Omental fat pad (tissue), 4 donors: Measurements from ENCODE around the gene GSKIP. TPM values are rescaled to one million over a fixed set of nuclear protein-coding genes. Genes with fewer than 3 reads are reported as not detected.

Experiments used
- ATAC-seq: fragments of 150-250 bp; one replicate; pipeline ENCODE4 v1.9.1; 2016; ENCODE audit warnings: mild to moderate bottlenecking, moderate library complexity; ENCODE audit not compliant: low FRiP score
- DNase-seq: peaks from one replicate; pipeline ENCODE4 v3.0.0-alpha.2; 2019; ENCODE audit warnings: low spot score
- total RNA-seq, 4 donors: library from RNA; depleted of rRNA; stranded (reverse); fragments of >200 nt; gene quantifications; one replicate each; pipeline ENCODE4 v1.1.0, GENCODE V29; 2016
- TF ChIP-seq, protein P1 (sequence below), 3 donors: fragments of 450-650 bp; IDR thresholded peaks; one replicate each; pipeline ENCODE4 v1.5.1; 2016 to 2017; ENCODE audit warnings: antibody characterized with exemption in 3 of 3, mild to moderate bottlenecking in 3 of 3, moderate library complexity in 2 of 3

Gene GSKIP
- total RNA-seq, 4 donors from 2014 or later, result 10.6 to 32.8 (median 16.4) TPM

DNA sequence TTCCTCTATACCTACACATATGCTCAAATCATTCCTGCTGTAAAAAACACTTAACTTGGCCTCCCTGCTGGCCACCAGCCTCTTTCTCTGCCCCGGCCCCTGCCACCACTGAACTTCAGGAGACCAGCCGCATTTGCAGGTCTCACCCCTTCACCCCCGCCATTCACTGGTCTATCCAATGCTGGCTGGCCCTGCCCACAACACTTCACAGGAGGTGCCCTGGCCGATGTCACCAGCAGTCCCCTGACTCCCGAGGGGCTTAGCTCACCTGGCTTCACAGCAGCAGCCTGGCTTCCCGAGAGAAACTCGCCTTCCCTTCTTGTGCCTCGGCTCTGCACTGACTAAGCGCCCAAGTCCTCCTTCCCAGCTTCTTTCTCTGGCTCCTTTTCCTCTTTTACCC lies 36.1 kb downstream of the GSKIP start:
- TF ChIP-seq, protein P1, sequence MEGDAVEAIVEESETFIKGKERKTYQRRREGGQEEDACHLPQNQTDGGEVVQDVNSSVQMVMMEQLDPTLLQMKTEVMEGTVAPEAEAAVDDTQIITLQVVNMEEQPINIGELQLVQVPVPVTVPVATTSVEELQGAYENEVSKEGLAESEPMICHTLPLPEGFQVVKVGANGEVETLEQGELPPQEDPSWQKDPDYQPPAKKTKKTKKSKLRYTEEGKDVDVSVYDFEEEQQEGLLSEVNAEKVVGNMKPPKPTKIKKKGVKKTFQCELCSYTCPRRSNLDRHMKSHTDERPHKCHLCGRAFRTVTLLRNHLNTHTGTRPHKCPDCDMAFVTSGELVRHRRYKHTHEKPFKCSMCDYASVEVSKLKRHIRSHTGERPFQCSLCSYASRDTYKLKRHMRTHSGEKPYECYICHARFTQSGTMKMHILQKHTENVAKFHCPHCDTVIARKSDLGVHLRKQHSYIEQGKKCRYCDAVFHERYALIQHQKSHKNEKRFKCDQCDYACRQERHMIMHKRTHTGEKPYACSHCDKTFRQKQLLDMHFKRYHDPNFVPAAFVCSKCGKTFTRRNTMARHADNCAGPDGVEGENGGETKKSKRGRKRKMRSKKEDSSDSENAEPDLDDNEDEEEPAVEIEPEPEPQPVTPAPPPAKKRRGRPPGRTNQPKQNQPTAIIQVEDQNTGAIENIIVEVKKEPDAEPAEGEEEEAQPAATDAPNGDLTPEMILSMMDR (IDR thresholded peaks at IDR 0.05), result no peak
- ATAC-seq (no peak), DNase-seq (no peak)

DNA sequence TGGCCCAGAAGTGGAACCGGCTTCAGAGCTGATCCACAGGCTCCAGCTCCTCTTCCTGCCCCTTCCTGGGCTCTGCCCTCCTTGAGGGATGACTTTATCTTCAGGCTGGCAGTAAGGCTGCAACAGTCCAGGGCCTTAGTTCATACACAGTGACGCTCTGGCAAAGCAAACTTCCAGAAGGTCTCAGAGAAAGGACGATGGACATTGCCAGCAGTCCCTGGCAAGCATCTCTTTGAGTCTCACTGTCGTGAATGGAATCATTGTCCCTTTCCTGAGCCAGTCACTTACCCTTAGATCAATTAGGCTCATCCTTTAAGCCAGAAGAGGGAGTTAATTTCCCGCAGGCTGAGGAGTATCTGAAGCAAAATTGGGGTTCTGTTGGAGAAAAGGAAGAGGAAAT lies 37.2 kb downstream of the GSKIP start:
- ATAC-seq (no peak), DNase-seq (no peak)
- TF ChIP-seq, protein P1 (IDR thresholded peaks at IDR 0.05), result no peak

DNA sequence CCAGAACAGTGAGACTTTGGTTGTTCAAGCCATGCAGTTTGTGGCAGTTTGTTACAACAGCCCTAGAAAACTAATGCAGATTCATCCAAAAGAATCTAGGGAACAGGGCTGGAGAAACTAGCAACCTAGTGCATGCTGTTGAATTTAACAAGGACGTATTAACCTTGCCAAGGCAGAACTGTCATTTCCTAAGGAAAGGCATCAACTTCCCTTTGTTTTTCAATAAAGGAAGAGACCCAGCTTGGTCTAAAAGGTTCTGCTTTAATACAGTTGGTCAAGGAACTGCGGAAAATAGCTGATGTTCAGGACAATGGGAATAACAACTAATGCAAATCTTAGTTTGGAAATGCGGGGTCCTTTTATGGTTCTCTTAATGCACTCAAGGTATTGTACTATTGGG lies 40.1 kb downstream of the GSKIP start:
- TF ChIP-seq, protein P1 (IDR thresholded peaks at IDR 0.05), result no peak
- DNase-seq, result no peak
- ATAC-seq, result no peak

DNA sequence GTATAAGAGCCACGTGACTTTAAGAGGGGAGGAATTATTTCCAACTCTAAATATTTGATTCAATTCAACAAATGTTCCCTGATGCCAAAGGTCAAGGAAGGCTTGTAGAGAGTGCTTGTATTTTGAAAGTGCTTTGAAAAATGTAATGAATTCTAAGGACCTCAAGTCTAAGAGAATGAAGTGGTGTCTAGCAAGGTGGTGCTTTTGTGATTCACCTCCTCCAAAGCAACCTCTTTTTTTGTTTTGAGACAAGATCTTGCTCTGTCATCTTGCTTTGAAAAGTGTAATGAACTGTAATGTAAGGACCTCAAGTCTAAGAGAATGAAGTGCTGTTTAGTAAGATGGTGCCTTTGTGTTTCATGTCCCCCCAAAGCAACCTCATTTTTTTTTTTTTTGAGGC lies 42.4 kb downstream of the GSKIP start:
- TF ChIP-seq, protein P1 (IDR thresholded peaks at IDR 0.05), result no peak
- ATAC-seq (no peak), DNase-seq (no peak)

DNA sequence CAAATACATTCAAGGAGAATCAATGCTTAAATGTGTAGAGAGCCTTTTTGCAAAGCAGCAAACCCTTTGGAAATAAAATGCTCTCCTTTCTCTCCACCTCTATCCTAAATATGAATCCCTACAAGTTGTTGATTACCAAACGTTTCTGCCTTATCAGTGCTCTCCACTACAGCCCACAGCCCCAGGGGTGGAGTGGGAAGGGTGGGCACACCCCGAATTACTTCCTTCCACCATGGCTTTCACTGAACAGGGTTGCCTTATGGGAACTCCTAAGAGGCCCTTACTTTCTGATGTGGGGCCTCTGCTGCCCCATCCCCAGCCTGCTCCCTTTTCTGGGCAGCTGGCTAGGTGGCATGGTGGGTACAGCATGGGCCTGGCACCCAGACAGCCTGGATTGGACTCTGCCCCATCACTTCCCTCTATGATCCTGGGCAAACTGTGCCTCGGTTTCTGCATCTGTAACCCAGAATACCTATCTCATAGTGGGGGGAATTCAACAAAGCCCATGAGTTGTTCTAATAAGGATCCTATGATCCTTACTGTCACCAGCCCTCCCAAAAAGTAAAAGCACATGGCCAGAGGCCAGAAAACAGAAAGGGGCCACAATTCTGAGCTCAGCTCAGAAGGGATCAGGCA lies 44.7 kb downstream of the GSKIP start:
- TF ChIP-seq, protein P1 (IDR thresholded peaks at IDR 0.05), result no peak
- no peak for ATAC-seq
- no peak for DNase-seq

DNA sequence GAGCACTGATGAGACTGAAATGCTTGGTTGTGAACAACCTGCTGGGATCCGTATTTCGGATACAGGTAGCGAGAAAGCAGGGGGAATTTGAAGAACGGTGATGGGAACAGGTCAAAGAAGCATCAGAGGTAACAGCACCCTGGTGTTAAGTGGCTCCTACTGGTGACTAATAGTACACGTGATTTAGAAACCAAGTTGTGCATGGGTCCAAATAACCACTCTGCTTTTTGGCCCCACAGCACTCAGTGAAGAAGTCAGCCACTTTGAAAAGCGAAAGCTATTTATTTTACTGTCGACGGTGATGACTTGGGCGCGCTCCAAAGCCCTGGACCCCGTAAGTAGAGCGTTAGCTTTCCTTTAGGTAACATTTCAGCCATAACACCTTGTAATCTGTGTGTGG lies 45.3 kb downstream of the GSKIP start:
- TF ChIP-seq, protein P1 (IDR thresholded peaks at IDR 0.05), result no peak
- no peak for ATAC-seq
- DNase-seq, result no peak

DNA sequence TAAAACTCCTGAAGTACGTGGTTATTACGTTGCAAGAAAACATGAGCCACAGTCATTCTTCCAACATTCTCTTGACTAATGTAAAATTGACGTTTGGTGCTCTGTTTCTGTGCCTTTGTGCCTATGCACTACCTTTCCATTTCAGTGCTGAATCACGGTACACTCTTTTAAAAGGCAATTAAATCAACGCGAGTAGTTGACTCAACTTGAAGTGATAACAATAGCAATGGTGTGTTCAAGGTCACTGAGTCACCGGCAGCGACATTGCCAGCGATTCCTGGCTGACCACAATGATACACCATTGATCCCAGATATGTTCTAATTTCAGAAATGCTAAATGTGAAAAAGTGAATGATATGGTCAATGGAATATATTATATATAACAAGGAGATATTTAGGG lies 46.4 kb downstream of the GSKIP start:
- ATAC-seq (no peak), DNase-seq (no peak)
- TF ChIP-seq, protein P1 (IDR thresholded peaks at IDR 0.05), result no peak
